OCI-LY7 (cell line): ENCODE data around the gene RPH3AL. TPM values are rescaled to one million over a fixed set of nuclear protein-coding genes. Genes with fewer than 3 reads are reported as not detected.

Experiments
- BruUV-seq: library from RNA; stranded (reverse); fragments of 400-500 nt; replicated peaks from 2 replicates; lab custom pipeline; 2021; lab: Mats Ljungman, UMichigan
- CTCF ChIA-PET: fragments of 300-600 bp; sonication (Branson Sonifier 250); formaldehyde crosslinking; loops from one replicate; lab custom pipeline; 2022; ENCODE audit warnings: antibody characterized with exemption; ENCODE audit not compliant: unreplicated experiment; lab: Charles Lee
- POLR2A ChIA-PET: fragments of 300-600 bp; sonication (Branson Sonifier 250); formaldehyde crosslinking; loops from one replicate; lab custom pipeline; 2022; ENCODE audit warnings: antibody characterized with exemption; lab: Charles Lee
- DNase-seq: peaks from one replicate; pipeline ENCODE4 v3.0.0-alpha.2; 2015; ENCODE audit warnings: low spot score
- H2AFZ ChIP-seq: fragments of 200-600 bp; sonication (generic), shearing (Covaris generic); 2 replicates; pipeline ENCODE4 v1.6.1; 2014; ENCODE audit warnings: mild to moderate bottlenecking, antibody characterized with exemption, low read length, moderate library complexity
- H3K27ac ChIP-seq: fragments of 200-600 bp; sonication (generic); 2 replicates; pipeline ENCODE4 v1.5.1; 2014; ENCODE audit warnings: mixed run types, low read depth, mild to moderate bottlenecking, moderate library complexity, low read length, inconsistent platforms; ENCODE audit not compliant: poor library complexity, severe bottlenecking
- H3K36me3 ChIP-seq: fragments of 200-600 bp; sonication (generic); 2 replicates; pipeline ENCODE4 v1.6.1; 2014; ENCODE audit warnings: mild to moderate bottlenecking, antibody characterized with exemption, low read length, moderate library complexity, mixed read lengths; ENCODE audit not compliant: insufficient read depth
- H3K4me1 ChIP-seq: fragments of 200-600 bp; sonication (generic); 2 replicates; pipeline ENCODE4 v1.5.1; 2014; ENCODE audit warnings: mild to moderate bottlenecking, low read length; ENCODE audit not compliant: insufficient read depth, poor library complexity, severe bottlenecking
- H3K4me2 ChIP-seq: fragments of 200-600 bp; sonication (generic); 2 replicates; pipeline ENCODE4 v1.6.1; 2014; ENCODE audit warnings: mild to moderate bottlenecking, low read length
- H3K4me3 ChIP-seq: fragments of 200-600 bp; sonication (generic); 2 replicates; pipeline ENCODE4 v1.5.1; 2014; ENCODE audit warnings: mild to moderate bottlenecking, low read depth, low read length; ENCODE audit not compliant: poor library complexity, severe bottlenecking
- H3K79me2 ChIP-seq: fragments of 200-600 bp; sonication (generic); 2 replicates; pipeline ENCODE4 v1.6.1; 2016; ENCODE audit warnings: low read depth, mild to moderate bottlenecking, low read length, moderate library complexity, mixed read lengths; ENCODE audit not compliant: insufficient read depth
- H3K9me2 ChIP-seq: fragments of 200-600 bp; sonication (generic); 2 replicates; pipeline ENCODE4 v1.6.1; 2016; ENCODE audit warnings: mild to moderate bottlenecking, low read length, mixed read lengths; ENCODE audit not compliant: insufficient read depth
- H3K9me3 ChIP-seq: fragments of 200-600 bp; sonication (generic); 2 replicates; pipeline ENCODE4 v1.6.1; 2014; ENCODE audit warnings: mild to moderate bottlenecking, mixed run types, low read length, mixed read lengths
- H4K20me1 ChIP-seq: fragments of 200-600 bp; sonication (generic); 2 replicates; pipeline ENCODE4 v1.6.1; 2014; ENCODE audit warnings: mild to moderate bottlenecking, antibody characterized with exemption, low read length, moderate library complexity, mixed read lengths; ENCODE audit not compliant: insufficient read depth
- EZH2phosphoT487 ChIP-seq: fragments of 200-600 bp; sonication (generic); IDR thresholded peaks from 2 replicates; pipeline ENCODE4 v1.6.1; 2018; ENCODE audit warnings: low read depth, borderline replicate concordance, mild to moderate bottlenecking, mixed run types, antibody characterized with exemption, low read length, moderate library complexity, mixed read lengths
- intact Hi-C: fragments of 100-400 bp; cut with micrococcal nuclease; formaldehyde crosslinking; loops from one replicate; pipeline ENCODE4 v1.10.0; 2022; ENCODE audit not compliant: unreplicated experiment
- total RNA-seq, 2 experiments: library from RNA; depleted of rRNA in 1 of 2; stranded (reverse); fragments of >200 nt in 1 of 2; shearing (Covaris generic) in 1 of 2; gene quantifications; 2 replicates each; pipeline ENCODE4 v1.2.3, GENCODE V29; 2014 to 2022
- TF ChIP-seq, protein P1 (sequence below): fragments of 200-600 bp; sonication (generic); conservative IDR thresholded peaks from 2 replicates; pipeline ENCODE4 v1.5.1; 2014; ENCODE audit warnings: mild to moderate bottlenecking, antibody characterized with exemption, low read length, moderate library complexity, mixed read lengths

Gene RPH3AL
- total RNA-seq, 2 experiments from 2014 or later = 1.0 to 2.2 TPM

DNA sequence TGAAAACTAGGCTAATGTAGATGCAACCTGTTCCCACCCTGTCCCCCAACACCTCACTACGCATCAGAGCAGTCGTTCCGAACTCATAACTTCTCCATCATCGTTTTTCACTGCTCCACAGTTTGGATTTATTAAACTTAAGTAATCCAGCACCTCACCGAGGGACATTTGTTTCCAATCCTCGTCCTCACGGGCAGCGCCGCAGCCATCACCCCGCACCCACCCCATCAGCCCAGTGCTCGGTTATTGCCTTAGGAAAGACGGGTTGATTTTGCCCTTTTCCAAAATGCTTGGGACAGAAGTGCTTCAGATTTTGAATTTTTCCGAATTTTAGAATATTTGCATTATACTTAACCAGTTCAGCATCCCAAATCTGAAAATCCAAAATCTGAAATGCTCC, 100.2 kb downstream of the RPH3AL start:
- POLR2A ChIA-PET = no interaction called here

DNA sequence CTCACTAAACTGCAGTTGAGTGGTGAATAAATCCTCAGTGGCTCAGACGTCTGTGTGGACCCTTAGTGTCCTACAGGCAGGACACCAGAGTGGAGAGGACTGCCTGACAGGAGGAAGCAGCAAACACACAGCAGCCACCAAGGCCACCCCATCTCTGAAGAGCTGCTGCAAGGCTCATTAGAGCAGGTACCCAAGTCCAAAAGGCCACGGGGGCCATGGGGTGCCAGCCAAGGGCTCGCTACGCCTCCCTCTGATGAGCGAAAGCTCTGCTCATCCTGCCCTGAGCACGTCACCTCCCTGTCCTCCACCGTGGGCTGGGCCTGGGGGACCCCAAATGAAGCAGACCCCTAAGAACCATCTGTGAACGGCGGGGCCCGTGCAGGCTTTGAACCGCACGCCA, 101.1 kb downstream of the RPH3AL start:
- ChIA-PET CTCF (no interaction called here), POLR2A (no interaction called here)
- Histone ChIP-seq H4K20me1 (no peaks in the 10 kb centered on the region), H3K9me2 (no peaks in the 10 kb centered on the region), H3K4me3 (no peak overlapping the region), H2AFZ (no peak overlapping the region), H3K4me1 (no peaks in the 10 kb centered on the region), H3K4me2 (no peak overlapping the region), H3K36me3 (no peaks in the 10 kb centered on the region), H3K27ac (no peak overlapping the region), H3K9me3 (no peaks in the 10 kb centered on the region), H3K79me2 (no peaks in the 10 kb centered on the region)
- BruUV-seq = no TSS peak
- DNase-seq = no peak
- intact Hi-C loops = no loop called here
- TF ChIP-seq EZH2phosphoT487 = no peak
- TF ChIP-seq, protein P1, sequence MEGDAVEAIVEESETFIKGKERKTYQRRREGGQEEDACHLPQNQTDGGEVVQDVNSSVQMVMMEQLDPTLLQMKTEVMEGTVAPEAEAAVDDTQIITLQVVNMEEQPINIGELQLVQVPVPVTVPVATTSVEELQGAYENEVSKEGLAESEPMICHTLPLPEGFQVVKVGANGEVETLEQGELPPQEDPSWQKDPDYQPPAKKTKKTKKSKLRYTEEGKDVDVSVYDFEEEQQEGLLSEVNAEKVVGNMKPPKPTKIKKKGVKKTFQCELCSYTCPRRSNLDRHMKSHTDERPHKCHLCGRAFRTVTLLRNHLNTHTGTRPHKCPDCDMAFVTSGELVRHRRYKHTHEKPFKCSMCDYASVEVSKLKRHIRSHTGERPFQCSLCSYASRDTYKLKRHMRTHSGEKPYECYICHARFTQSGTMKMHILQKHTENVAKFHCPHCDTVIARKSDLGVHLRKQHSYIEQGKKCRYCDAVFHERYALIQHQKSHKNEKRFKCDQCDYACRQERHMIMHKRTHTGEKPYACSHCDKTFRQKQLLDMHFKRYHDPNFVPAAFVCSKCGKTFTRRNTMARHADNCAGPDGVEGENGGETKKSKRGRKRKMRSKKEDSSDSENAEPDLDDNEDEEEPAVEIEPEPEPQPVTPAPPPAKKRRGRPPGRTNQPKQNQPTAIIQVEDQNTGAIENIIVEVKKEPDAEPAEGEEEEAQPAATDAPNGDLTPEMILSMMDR = no peak

More for the DNA sequence above, 100.2 kb downstream of the RPH3AL start:
- Histone ChIP-seq H3K27ac (no peak overlapping the region), H3K4me2 (no peak overlapping the region), H3K4me3 (no peak overlapping the region), H4K20me1 (no peaks in the 10 kb centered on the region), H3K9me3 (no peaks in the 10 kb centered on the region), H3K4me1 (no peaks in the 10 kb centered on the region), H3K79me2 (no peaks in the 10 kb centered on the region), H2AFZ (no peak overlapping the region), H3K36me3 (no peaks in the 10 kb centered on the region), H3K9me2 (no peaks in the 10 kb centered on the region)
- TF ChIP-seq, protein P1 = no peak
- TF ChIP-seq EZH2phosphoT487 = no peak
- CTCF ChIA-PET = no interaction called here
- intact Hi-C loops = no loop called here
- BruUV-seq = no TSS peak
- no peak for DNase-seq

DNA sequence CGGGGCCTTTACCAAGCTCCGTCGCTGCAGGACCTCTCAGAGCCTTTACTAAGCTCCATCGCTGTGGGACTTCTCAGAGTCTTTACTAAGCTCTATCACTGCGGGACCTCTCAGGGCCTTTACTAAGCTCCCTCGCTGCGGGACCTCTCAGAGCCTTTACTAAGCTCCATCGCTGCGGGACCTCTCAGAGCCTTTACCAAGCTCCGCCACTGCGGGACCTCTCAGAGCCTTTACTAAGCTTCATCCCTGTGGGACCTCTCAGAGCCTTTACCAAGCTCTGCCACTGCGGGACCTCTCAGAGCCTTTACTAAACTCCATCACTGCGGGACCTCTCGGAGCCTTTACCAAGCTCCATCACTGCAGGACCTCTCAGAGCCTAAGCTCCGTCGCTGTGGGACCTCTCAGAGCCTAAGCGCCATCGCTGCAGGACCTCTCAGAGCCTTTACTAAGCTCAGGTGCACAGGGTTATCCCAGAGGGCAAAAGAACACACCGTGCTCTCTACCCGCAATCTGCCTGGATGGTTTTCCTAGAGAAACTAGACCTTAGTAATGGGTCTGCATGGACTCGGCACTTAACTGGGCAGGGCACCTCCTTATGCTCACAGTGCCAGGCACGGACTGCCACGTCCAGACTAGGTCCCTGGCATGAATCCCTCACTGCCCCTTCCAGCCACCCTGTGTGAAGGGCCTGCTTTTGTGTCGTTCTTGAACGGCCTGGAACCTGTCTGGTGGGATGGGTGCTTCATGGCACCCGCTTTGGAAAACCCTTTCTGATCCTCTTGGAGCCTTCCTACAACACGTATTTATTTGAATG, 101.9 kb downstream of the RPH3AL start:
- H3K4me3 ChIP-seq = no peak overlapping the region
- TF ChIP-seq, protein P1 = no peak
- no peak for TF ChIP-seq EZH2phosphoT487
- no peaks in the 10 kb centered on the region for H3K9me2 ChIP-seq
- BruUV-seq = no TSS peak
- CTCF ChIA-PET = no interaction called here
- H2AFZ ChIP-seq = no peak overlapping the region
- H3K36me3 ChIP-seq = no peaks in the 10 kb centered on the region
- H3K4me2 ChIP-seq = no peak overlapping the region
- intact Hi-C loops = no loop called here
- H3K27ac ChIP-seq = no peak overlapping the region
- POLR2A ChIA-PET = interaction anchor here (0.7 kb wide), 1 partner anchor 17 kb away, joined by 3 read pairs; no protein-coding TSS in a partner anchor
- H4K20me1 ChIP-seq = no peaks in the 10 kb centered on the region
- DNase-seq = no peak
- H3K4me1 ChIP-seq = no peaks in the 10 kb centered on the region
- no peaks in the 10 kb centered on the region for H3K79me2 ChIP-seq
- no peaks in the 10 kb centered on the region for H3K9me3 ChIP-seq
